ENCODE data around the gene STYK1. TPM values are rescaled to one million over a fixed set of nuclear protein-coding genes. Genes with fewer than 3 reads are reported as not detected.
"Not testable (repeated sequence)": the region's sequence is repeated elsewhere in the genome, so short reads cannot be mapped to it uniquely, and the experiment has no call there.

Gene STYK1
- total and polyA plus RNA-seq, 8 donors, result 0.30 to 1.9 (median 0.69) TPM

DNA sequence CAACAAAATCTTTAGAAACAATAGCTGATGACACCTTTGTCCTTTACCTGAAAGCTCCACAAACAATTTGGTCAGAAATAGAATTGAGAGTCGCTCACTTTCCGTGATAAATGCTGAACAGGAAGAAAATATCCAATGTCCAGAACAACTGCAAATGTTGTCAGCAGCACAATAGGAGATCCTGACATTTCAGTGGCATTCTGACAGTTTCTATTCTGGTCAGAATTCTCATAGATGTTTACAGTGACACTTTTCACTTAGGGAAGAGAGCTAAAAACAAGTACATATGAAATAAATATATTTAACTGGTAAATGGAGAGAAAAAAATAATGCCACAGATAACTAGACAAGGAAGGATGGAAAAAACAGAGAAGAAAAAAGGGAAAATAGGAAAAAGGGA lies 99.5 kb downstream of the STYK1 start:
- H3K4me3 ChIP-seq, result no peak overlapping the region
- no peaks in the 10 kb centered on the region for H3K9me3 ChIP-seq
- intact Hi-C loops (cut with DNase I), result no loop called here
- no peaks in the 10 kb centered on the region for H3K4me1 ChIP-seq
- H3K27me3 ChIP-seq, result no peaks in the 10 kb centered on the region
- H3K36me3 ChIP-seq, result no peaks in the 10 kb centered on the region
- TF ChIP-seq, protein P1, sequence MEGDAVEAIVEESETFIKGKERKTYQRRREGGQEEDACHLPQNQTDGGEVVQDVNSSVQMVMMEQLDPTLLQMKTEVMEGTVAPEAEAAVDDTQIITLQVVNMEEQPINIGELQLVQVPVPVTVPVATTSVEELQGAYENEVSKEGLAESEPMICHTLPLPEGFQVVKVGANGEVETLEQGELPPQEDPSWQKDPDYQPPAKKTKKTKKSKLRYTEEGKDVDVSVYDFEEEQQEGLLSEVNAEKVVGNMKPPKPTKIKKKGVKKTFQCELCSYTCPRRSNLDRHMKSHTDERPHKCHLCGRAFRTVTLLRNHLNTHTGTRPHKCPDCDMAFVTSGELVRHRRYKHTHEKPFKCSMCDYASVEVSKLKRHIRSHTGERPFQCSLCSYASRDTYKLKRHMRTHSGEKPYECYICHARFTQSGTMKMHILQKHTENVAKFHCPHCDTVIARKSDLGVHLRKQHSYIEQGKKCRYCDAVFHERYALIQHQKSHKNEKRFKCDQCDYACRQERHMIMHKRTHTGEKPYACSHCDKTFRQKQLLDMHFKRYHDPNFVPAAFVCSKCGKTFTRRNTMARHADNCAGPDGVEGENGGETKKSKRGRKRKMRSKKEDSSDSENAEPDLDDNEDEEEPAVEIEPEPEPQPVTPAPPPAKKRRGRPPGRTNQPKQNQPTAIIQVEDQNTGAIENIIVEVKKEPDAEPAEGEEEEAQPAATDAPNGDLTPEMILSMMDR (IDR thresholded peaks at IDR 0.05), result no peak
- ATAC-seq, result no peak
- no peak overlapping the region for H3K27ac ChIP-seq
- no peak for DNase-seq

DNA sequence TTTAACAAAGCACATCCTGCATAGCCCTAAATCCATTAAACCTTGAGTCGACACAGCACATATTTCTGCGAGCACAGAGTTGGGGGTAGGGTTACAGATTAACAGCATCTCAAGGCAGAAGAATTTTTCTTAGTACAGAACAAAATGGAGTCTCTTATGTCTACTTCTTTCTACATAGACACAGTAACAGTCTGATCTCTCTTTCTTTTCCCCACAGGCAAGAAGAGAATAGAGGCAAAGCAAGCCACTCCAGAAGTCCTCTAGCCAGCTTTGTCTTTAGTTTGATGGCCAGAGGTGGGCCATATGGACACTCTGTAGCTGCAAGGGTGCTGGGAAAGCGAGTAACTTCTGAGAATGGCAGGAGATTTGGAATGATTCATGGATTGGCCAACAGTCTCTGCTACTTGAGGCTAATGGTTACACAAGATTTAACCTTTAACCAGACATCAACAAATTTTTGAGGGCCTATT lies 101.8 kb downstream of the STYK1 start:
- peak; percentile 90 for ATAC-seq
- H3K36me3 ChIP-seq; DNase-seq; H3K27me3 ChIP-seq; H3K4me1 ChIP-seq; intact Hi-C loops (cut with DNase I); H3K4me3 ChIP-seq; H3K9me3 ChIP-seq: not testable (repeated sequence)
- peak overlapping the region in 1 of 2 donors; percentile 33 for H3K27ac ChIP-seq

DNA sequence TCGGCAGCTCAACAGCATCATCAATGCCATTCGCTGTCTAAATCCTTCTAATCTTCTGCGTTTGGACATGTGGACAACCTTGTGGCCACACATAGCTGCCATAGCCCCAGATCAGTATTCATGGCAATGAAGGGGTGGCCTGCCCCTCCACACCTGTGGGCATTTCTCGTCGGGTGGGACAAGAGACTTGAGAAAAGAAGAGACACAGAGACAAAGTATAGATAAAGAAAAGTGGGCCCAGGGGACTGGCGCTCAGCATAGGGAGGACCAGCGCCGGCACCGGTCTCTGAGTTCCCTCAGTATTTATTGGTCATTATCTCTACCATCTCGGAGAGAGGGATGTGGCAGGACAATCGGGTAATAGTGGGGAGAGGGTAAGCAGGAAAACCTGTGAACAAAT lies 102.7 kb downstream of the STYK1 start:
- no peaks in the 10 kb centered on the region for H3K36me3 ChIP-seq
- TF ChIP-seq, protein P1 (IDR thresholded peaks at IDR 0.05), result no peak
- DNase-seq, result no peak
- no peak for ATAC-seq
- H3K4me3 ChIP-seq, result no peak overlapping the region
- no peaks in the 10 kb centered on the region for H3K27me3 ChIP-seq
- no peak overlapping the region for H3K27ac ChIP-seq
- no peaks in the 10 kb centered on the region for H3K9me3 ChIP-seq
- no peaks in the 10 kb centered on the region for H3K4me1 ChIP-seq
- intact Hi-C loops (cut with DNase I), result no loop called here

Other genes starting within 250 kb of the STYK1 start
- under 1 TPM in 1 of 2 donors, not detected in 1; 0.79 TPM for gene KLRC2, start 238.0 kb downstream of the STYK1 start, total RNA-seq
- gene KLRC2, start 238.0 kb downstream of the STYK1 start, polyA plus RNA-seq (ENCODE audit: insufficient read length in 6 of 6), result under 1 TPM in 5 of 6 donors, not detected in 1; 0.38 to 0.77 (median 0.54) TPM
- 1 to 10 TPM in 1 of 2 donors, under 1 TPM in 1; 0.58 to 1.3 TPM for gene KLRC1, start 220.7 kb downstream of the STYK1 start, total RNA-seq
- 1 to 10 TPM in 2 of 6 donors, under 1 TPM in 4; 0.40 to 1.7 (median 0.65) TPM for gene KLRC1, start 220.7 kb downstream of the STYK1 start, polyA plus RNA-seq (ENCODE audit: insufficient read length in 6 of 6)
- gene EIF2S3B, start 168.2 kb downstream of the STYK1 start, total RNA-seq, result 1 to 10 TPM in 1 of 2 donors, not detected in 1; 2.2 TPM
- 10 to 100 TPM in 2 of 6 donors, 1 to 10 TPM in 4; 1.8 to 13.8 (median 6.0) TPM for gene EIF2S3B, start 168.2 kb downstream of the STYK1 start, polyA plus RNA-seq (ENCODE audit: insufficient read length in 6 of 6)
- 10 to 100 TPM; 23.6 to 32.5 TPM for gene MAGOHB, start 60.4 kb downstream of the STYK1 start, total RNA-seq
- 10 to 100 TPM; 36.5 to 45.2 (median 40.4) TPM for gene MAGOHB, start 60.4 kb downstream of the STYK1 start, polyA plus RNA-seq (ENCODE audit: insufficient read length in 6 of 6)
- 100 to 1,000 TPM; 195 to 285 TPM for gene YBX3, start 49.3 kb upstream of the STYK1 start, total RNA-seq
- 100 to 1,000 TPM; 145 to 162 (median 151) TPM for gene YBX3, start 49.3 kb upstream of the STYK1 start, polyA plus RNA-seq (ENCODE audit: insufficient read length in 6 of 6)
- not detected for gene TAS2R7, start 128.6 kb upstream of the STYK1 start, total RNA-seq
- gene TAS2R7, start 128.6 kb upstream of the STYK1 start, polyA plus RNA-seq (ENCODE audit: insufficient read length in 6 of 6), result not detected
- not detected for gene TAS2R8, start 133.2 kb upstream of the STYK1 start, total RNA-seq
- not detected for gene TAS2R8, start 133.2 kb upstream of the STYK1 start, polyA plus RNA-seq (ENCODE audit: insufficient read length in 6 of 6)
- not detected for gene TAS2R9, start 136.1 kb upstream of the STYK1 start, total RNA-seq
- not detected for gene TAS2R9, start 136.1 kb upstream of the STYK1 start, polyA plus RNA-seq (ENCODE audit: insufficient read length in 6 of 6)
- under 1 TPM in 1 of 2 donors, not detected in 1; 0.37 TPM for gene TAS2R10, start 152.3 kb upstream of the STYK1 start, total RNA-seq
- 1 to 10 TPM; 1.9 to 3.3 (median 2.8) TPM for gene TAS2R10, start 152.3 kb upstream of the STYK1 start, polyA plus RNA-seq (ENCODE audit: insufficient read length in 6 of 6)
- gene PRR4, start 175.4 kb upstream of the STYK1 start, total RNA-seq, result 1 to 10 TPM; 1.2 to 1.4 TPM
- gene PRR4, start 175.4 kb upstream of the STYK1 start, polyA plus RNA-seq (ENCODE audit: insufficient read length in 6 of 6), result 10 to 100 TPM in 3 of 6 donors, 1 to 10 TPM in 3; 7.5 to 19.8 (median 10.6) TPM
- gene PRH1, start 210.2 kb upstream of the STYK1 start, total RNA-seq, result 10 to 100 TPM; 10.6 to 12.0 TPM
- 10 to 100 TPM; 13.1 to 17.2 (median 16.0) TPM for gene PRH1, start 210.2 kb upstream of the STYK1 start, polyA plus RNA-seq (ENCODE audit: insufficient read length in 6 of 6)
- gene TAS2R13, start 235.5 kb upstream of the STYK1 start, total RNA-seq, result 1 to 10 TPM in 1 of 2 donors, under 1 TPM in 1; 0.99 to 1.0 TPM
- gene TAS2R13, start 235.5 kb upstream of the STYK1 start, polyA plus RNA-seq (ENCODE audit: insufficient read length in 6 of 6), result under 1 TPM in 4 of 6 donors, not detected in 2; 0.14 to 0.59 (median 0.22) TPM

All from left lung (tissue), 10 donors.